Stomach (tissue), 9 donors: ENCODE results near the gene XAB2. TPM values are rescaled to one million over a fixed set of nuclear protein-coding genes. Genes with fewer than 3 reads are reported as not detected.

Source experiments
- DNase-seq, 2 donors: peaks; one replicate each; pipeline versions ENCODE4 v3.0.0 to v3.0.0-alpha.2; 2013 to 2019
- H3K27ac ChIP-seq, 5 donors: fragments of 200-600 bp in 4 of 5; sonication (generic) in 4 of 5; one replicate each; pipeline ENCODE4 v1.5.1; 2013 to 2019; ENCODE audit warnings: mild to moderate bottlenecking in 1 of 5, moderate library complexity in 1 of 5
- H3K27me3 ChIP-seq, 3 donors: fragments of 200-600 bp; sonication (generic); one replicate each; pipeline ENCODE4 v1.5.1; 2017 to 2019; ENCODE audit warnings: mixed run types in 1 of 3
- H3K36me3 ChIP-seq, 4 donors: fragments of 200-600 bp; sonication (generic); 1 replicate in 3 of 4; 2 replicates in 1 of 4; pipeline ENCODE4 v1.5.1; 2016 to 2019
- H3K4me1 ChIP-seq, 4 donors: fragments of 200-600 bp; sonication (generic); one replicate each; pipeline ENCODE4 v1.5.1; 2016 to 2019
- H3K4me3 ChIP-seq, 4 donors: fragments of 200-600 bp; sonication (generic) in 3 of 4; one replicate each; pipeline ENCODE4 v1.5.1; 2016 to 2019; ENCODE audit warnings: mild to moderate bottlenecking in 1 of 4
- H3K9me3 ChIP-seq, 4 donors: fragments of 200-600 bp; sonication (generic); one replicate each; pipeline ENCODE4 v1.5.1; 2016 to 2019
- CTCF ChIP-seq, 7 experiments: fragments of 450-650 bp in 4 of 7; fragments of 200-600 bp in 3 of 7; sonication (generic) in 3 of 7; IDR thresholded peaks; one replicate each; pipeline ENCODE4 v1.5.1; 2016 to 2019; ENCODE audit warnings: antibody characterized with exemption in 7 of 7, control low read depth in 2 of 7, mild to moderate bottlenecking in 1 of 7
- EP300 ChIP-seq: sonication (generic); formaldehyde crosslinking; IDR thresholded peaks from one replicate; pipeline ENCODE4 v1.6.1; 2017; ENCODE audit warnings: antibody characterized with exemption
- POLR2A ChIP-seq, 4 donors: fragments of 450-650 bp; IDR thresholded peaks; one replicate each; pipeline ENCODE4 v1.6.1; 2016; ENCODE audit warnings: antibody characterized with exemption in 4 of 4, control low read depth in 2 of 4, mild to moderate bottlenecking in 1 of 4, moderate library complexity in 1 of 4
- POLR2AphosphoS5 ChIP-seq, 3 donors: sonication (generic); formaldehyde crosslinking; IDR thresholded peaks; one replicate each; pipeline ENCODE4 v1.6.1; 2016; ENCODE audit warnings: antibody characterized with exemption in 3 of 3
- WGBS, 5 donors: extraction: QIAGEN DNeasy Blood & Tissue Kit in 3 of 5; methylation state at CpG; one replicate each; pipeline versions ENCODE4 v1.1.5 to v1.1.7; 2013 to 2018; 5-methylcytosine and 5-hydroxymethylcytosine counted together
- intact Hi-C: fragments of 100-400 bp; cut with DNase I; formaldehyde crosslinking; loops from one replicate; pipeline ENCODE4 v1.15.1; 2023; ENCODE audit warnings: low total_unique reads
- polyA plus RNA-seq, 3 donors: library from polyadenylated mRNA; stranded (reverse); fragments of 200-250 nt; gene quantifications; one replicate each; pipeline ENCODE4 v1.2.3, GENCODE V29; 2013
- total RNA-seq, 5 donors: library from RNA; depleted of rRNA; stranded (reverse); fragments of >200 nt; gene quantifications; one replicate each; pipeline versions ENCODE4 v1.1.0 to v1.2.3, GENCODE V29; 2014 to 2016
- donor health status: healthy with polysubstance abuse.
- donor health status: Bipolar disorder and iron deficiency.
- donor health status: healthy.

Gene XAB2
- total and polyA plus RNA-seq, 8 donors = 24.6 to 106 (median 48.4) TPM

- Histone ChIP-seq H3K27me3 (peaks cover 0 to 76% (median 31%) of the 10 kb centered on the region in 3 donors), H3K36me3 (no peaks in the 10 kb centered on the region), H3K4me1 (peaks cover 0 to 16% (median 12%) of the 10 kb centered on the region in 4 donors), H3K27ac (peak overlapping the region in 2 of 5 donors; percentile 38 to 66), H3K9me3 (peaks cover 0 to 7% (median 0%) of the 10 kb centered on the region in 4 donors), H3K4me3 (peak overlapping the region in 1 of 4 donors; percentile 20)
- WGBS, 5 donors = 34 to 42% (median 38%) methylated on average over 5 to 7 of the region's 7 CpGs
- TF ChIP-seq POLR2A (IDR thresholded peaks at IDR 0.05) = no peak
- no peak for TF ChIP-seq POLR2AphosphoS5 (IDR thresholded peaks at IDR 0.05)
- no peak for TF ChIP-seq EP300
- no peak for TF ChIP-seq CTCF (IDR thresholded peaks at IDR 0.05)
- intact Hi-C loops = no loop called here
- DNase-seq = no peak
Observed at GRCh38 chr19:7676376-7676775, 47.0 kb upstream of the XAB2 start.

GRCh38 chr19:7674010-7675005, 45.0 kb upstream of the XAB2 start:
- peak; percentile 70 to 78 for DNase-seq
- intact Hi-C loops = no loop called here
- H3K4me3 ChIP-seq = no peak overlapping the region
- H3K27ac ChIP-seq = peak overlapping the region in 2 of 5 donors; percentile 46 to 50
- H3K27me3 ChIP-seq = peaks cover 0 to 86% (median 47%) of the 10 kb centered on the region in 3 donors
- 43 to 57% (median 54%) methylated on average over 15 to 21 of the region's 21 CpGs for WGBS, 5 donors
- TF ChIP-seq POLR2A (IDR thresholded peaks at IDR 0.05) (no peak), EP300 (no peak), POLR2AphosphoS5 (IDR thresholded peaks at IDR 0.05) (no peak), CTCF (IDR thresholded peaks at IDR 0.05) (no peak)
- peaks cover 0 to 7% (median 0%) of the 10 kb centered on the region in 4 donors for H3K9me3 ChIP-seq
- peaks cover 0 to 13% (median 4%) of the 10 kb centered on the region in 4 donors for H3K4me1 ChIP-seq
- no peaks in the 10 kb centered on the region for H3K36me3 ChIP-seq

- intact Hi-C loops = no loop called here
- Histone ChIP-seq H3K4me3 (no peak overlapping the region), H3K27ac (no peak overlapping the region), H3K4me1 (peaks cover 0 to 13% (median 4%) of the 10 kb centered on the region in 4 donors), H3K36me3 (no peaks in the 10 kb centered on the region), H3K27me3 (peaks cover 0 to 77% (median 40%) of the 10 kb centered on the region in 3 donors), H3K9me3 (peaks cover 0 to 7% (median 0%) of the 10 kb centered on the region in 4 donors)
- WGBS, 5 donors = 41 to 56% (median 44%) methylated on average over 6 to 9 of the region's 9 CpGs
- no peak for DNase-seq
- no peak for TF ChIP-seq CTCF (IDR thresholded peaks at IDR 0.05)
- TF ChIP-seq POLR2AphosphoS5 (IDR thresholded peaks at IDR 0.05) = no peak
- no peak for TF ChIP-seq POLR2A (IDR thresholded peaks at IDR 0.05)
- no peak for TF ChIP-seq EP300
Observed at GRCh38 chr19:7672522-7672921, 43.2 kb upstream of the XAB2 start.

- intact Hi-C loops = no loop called here
- Histone ChIP-seq H3K27me3 (peaks cover 0 to 60% (median 30%) of the 10 kb centered on the region in 3 donors), H3K4me1 (peaks cover 0 to 13% (median 4%) of the 10 kb centered on the region in 4 donors), H3K36me3 (no peaks in the 10 kb centered on the region), H3K27ac (no peak overlapping the region), H3K4me3 (no peak overlapping the region), H3K9me3 (peaks cover 0 to 7% (median 0%) of the 10 kb centered on the region in 4 donors)
- no peak for TF ChIP-seq EP300
- DNase-seq = no peak
- WGBS, 5 donors = 20 to 42% (median 33%) methylated on average over 7 to 9 of the region's 9 CpGs
Observed at GRCh38 chr19:7670790-7671189, 41.4 kb upstream of the XAB2 start.
